ENCODE measurements around the gene MROH8.

DNA sequence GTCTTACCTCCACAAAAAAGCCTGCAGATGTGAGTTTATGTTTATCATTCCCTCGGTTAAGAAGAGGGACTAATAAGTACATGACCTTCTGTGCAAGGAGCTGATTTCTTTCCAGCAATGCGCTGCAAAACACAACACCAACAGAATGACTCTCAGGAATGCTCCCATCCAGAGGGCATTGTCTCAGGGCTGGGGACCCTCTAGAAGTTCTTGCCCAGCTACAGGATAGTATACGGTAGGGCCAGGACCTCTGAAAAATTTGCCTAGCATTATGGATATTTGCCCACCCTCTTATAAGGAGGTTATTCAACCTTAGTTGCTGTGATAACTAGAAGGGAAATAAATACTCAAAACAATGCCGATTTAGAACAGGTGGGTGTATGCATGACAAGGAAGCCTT is 58.9 kb downstream of the MROH8 start:
- TF ChIP-seq POLR2A (IDR thresholded peaks at IDR 0.05; ENCODE audit: low read depth, low read length): no peak
- no peak for TF ChIP-seq TAF1 (IDR thresholded peaks at IDR 0.05; ENCODE audit: low read depth, low read length)
- no peak for TF ChIP-seq PAX5 (IDR thresholded peaks at IDR 0.05; ENCODE audit: insufficient read depth, low read length, severe bottlenecking)
- no peak for TF ChIP-seq POLR2AphosphoS5 (IDR thresholded peaks at IDR 0.05; ENCODE audit: low read depth, low read length)

All from GM12891 (cell line).